Suppressor macrophage (primary cell): ENCODE results near the gene CDC73.

Source experiments
- DNase-seq, 4 experiments: peaks; one replicate each; pipeline ENCODE4 v3.0.0-alpha.2; 2020 to 2022

CDC73 gene

GRCh38 chr1:193299038-193299437, 177.2 kb downstream of the CDC73 start:
- DNase-seq = no peak

DNA sequence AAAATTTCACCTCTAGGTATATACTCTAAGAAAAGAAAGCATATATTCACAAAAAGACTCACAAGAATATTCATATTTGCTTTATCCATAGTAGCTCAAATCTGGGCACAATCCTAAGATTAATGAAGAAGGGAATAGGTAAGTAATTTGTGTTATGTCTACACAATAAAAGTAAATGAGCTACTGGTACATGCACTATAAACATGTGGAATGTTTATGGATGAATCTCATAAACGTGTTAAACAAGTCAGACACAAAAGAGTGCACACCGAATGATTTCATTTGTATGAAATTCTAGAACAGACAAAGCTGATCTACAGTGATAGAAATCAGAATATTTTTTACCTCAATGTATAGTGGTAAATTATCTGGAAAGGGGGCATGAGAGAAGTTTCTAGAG, 179.9 kb downstream of the CDC73 start:
- DNase-seq = no peak

GRCh38 chr1:193303849-193304248, 182.0 kb downstream of the CDC73 start:
- DNase-seq = no peak
